Mucosa of gallbladder (tissue), 1 donor: ENCODE measurements around the gene CCDC169. TPM values are rescaled to one million over a fixed set of nuclear protein-coding genes. Genes with fewer than 3 reads are reported as not detected.
"Not testable (repeated sequence)": the region's sequence is repeated elsewhere in the genome, so short reads cannot be mapped to it uniquely, and the experiment has no call there.

Source experiments
- DNase-seq: peaks from one replicate; pipeline ENCODE4 v3.0.0-alpha.2; 2020; ENCODE audit warnings: low spot score
- total RNA-seq: library from RNA; stranded (reverse); gene quantifications from one replicate; pipeline ENCODE4 v1.2.1, GENCODE V29; 2021
- donor health status: DM: no; HTN: no; CAD: no.

The CCDC169 gene
- total RNA-seq, 1 donor from 2014 or later = 2.0 TPM

GRCh38 chr13:36313047-36313969, 15.7 kb upstream of the CCDC169 start:
- DNase-seq = no peak

DNA sequence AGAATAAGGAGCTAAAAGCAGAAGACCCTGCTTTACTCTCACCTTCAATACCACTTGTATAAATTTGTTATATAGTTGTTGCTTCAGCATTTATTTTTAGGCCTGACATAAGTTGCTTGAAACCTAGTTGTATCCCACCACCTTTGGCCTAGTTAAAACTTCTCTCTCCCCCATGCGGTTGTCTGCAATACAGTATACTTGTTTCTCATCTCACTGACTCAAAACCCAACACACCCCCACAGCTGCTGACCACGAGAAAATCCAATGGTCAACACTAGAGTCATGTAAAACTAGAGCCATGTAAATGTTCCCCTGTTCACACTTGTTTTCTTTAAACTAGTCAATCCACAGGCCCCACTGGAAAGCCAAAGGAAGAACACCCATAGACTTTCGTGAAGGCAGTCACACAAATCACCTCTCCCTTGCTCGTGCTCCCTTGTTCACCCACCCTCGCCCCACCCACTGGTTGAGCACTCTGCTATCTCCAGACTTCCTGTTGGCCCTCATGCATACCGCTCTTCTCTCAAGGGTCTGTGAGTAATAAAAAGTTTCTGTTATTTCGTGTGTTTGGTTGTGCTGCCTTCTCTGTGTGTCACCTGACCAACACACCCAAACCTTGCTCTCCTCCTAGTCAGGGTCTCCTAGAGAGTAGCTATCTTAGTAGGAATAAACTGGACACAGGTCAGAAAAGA, 12.9 kb upstream of the CCDC169 start:
- no peak for DNase-seq

DNA sequence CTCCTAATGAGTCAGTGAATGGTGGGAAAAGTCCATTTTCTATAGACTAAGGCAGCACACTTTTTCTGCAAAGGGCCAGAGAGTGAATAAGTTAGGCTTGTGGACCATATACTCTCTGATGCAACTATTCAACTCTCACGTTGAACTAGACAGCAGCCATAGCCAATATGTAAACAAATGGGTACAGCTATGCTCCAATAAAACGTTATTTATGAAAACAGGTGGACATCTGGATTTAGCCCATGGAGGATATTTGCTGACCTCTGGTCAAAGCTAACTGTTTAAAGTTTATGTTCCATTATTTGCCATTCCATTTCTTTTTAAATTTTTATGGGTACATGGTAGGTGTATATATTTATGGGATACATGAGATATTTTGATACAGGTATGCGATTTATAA, 4.7 kb upstream of the CCDC169 start:
- DNase-seq = no peak

DNA sequence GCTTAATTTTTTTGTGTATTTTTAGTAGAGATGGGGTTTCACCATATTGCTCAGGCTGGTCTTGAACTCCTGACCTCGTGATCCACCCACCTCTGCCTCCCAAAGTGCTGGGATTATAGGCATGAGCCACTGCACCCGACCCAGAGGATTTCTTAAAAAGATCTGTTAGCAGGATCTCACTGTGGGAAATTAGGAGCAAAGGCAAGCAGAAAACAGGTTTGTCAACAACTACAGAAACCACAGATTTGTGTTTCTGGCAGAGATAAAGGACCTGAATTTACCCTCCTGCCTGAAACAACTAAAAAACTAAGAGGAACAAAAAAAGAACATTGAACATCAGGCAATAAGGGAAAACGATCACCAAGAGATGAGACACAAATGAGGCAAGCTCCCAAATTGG, 1.9 kb upstream of the CCDC169 start:
- DNase-seq = not testable (repeated sequence)

DNA sequence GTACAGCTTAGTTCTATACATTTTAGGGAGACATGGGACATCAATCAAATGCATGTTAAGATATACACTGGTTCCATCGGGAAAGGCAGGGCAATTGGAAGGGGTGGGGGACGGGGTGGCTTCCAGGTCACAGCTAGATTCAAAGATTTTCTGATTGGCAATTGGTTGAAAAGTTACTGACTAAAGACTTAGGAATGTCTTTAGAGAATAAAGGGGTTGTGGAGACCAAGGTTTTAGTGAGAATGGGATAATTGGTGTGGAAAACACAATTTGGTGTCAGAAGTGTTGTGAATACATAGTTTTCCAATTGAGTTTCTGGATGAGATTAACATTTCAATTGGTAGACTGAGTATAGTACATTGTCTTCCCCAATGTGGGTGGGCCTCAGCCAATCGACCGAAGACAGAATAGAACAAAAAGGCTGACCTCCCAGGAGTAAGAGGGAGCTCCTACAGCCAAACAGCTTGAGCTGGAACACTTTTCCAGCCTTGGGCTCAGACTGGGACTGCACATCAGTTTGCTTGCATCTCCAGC, 988 bp upstream of the CCDC169 start:
- DNase-seq = no peak

DNA sequence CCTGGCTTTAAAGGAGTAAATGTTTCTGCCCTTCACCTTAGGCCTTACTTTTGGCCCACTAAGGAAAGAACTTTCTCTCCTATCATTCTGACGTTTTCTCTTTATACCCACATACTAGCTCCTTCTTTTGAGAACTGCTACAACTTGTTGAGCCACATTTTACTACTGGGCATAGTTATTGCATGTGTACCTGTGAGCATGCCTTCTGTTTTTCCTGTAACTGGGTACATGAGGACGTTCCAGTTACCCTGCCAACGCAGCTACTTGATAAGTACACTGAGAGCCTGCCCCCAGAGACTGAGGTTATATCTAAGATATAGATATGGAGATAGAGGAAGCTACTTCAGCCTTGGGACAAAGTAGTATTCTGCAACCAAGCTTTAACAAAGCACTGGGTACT, 3.5 kb downstream of the CCDC169 start:
- no peak for DNase-seq

DNA sequence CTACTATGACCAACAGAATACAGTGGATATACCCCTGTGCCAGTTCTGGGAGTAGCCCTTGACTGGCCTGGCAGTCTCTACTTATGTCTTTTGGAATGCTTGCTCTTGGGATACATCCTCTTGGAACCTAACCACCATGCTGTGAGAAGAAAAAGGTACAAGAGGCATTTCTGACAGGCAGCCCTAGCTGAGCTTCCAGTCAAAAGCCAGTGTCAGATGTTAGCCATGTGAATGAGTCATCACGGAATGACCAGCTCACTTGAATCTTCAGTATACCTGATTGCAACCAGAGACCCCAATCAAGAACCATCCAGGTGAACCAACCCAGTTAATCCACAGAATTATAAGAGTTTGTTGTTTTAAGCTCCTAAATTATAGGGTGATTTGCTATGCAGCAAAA, 4.1 kb downstream of the CCDC169 start:
- DNase-seq = no peak

GRCh38 chr13:36288794-36289391, 8.7 kb downstream of the CCDC169 start:
- DNase-seq = no peak

- no peak for DNase-seq
Measured at GRCh38 chr13:36286006-36286405, 11.6 kb downstream of the CCDC169 start.

DNA sequence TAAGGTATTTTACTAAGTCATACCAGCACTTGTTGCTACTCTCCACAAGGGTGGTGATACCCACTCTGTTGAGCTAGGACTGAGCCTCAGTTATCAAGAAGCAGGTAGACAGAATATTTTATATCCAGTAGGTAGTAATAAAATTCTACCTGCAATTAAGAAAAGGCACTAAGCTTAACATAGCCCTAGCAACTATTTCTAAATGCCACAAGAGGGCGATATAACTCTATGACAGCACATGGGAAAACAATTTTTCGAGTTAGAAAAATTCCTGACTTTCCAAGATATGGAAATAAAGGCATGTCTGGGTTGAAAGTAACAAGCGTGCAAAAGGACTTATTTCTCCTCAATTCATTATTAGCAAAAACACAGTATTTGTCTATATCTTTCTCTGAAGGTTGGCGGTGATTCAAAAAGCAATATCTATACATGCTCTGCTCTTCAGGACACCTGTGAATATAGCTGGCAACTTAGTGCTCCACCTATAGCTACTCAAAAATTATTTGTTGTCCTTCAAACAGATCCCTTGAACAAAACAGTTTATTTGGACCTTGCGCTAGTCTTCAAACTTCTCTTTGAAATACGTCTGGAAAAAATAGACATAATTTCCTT, 14.7 kb downstream of the CCDC169 start:
- no peak for DNase-seq

DNA sequence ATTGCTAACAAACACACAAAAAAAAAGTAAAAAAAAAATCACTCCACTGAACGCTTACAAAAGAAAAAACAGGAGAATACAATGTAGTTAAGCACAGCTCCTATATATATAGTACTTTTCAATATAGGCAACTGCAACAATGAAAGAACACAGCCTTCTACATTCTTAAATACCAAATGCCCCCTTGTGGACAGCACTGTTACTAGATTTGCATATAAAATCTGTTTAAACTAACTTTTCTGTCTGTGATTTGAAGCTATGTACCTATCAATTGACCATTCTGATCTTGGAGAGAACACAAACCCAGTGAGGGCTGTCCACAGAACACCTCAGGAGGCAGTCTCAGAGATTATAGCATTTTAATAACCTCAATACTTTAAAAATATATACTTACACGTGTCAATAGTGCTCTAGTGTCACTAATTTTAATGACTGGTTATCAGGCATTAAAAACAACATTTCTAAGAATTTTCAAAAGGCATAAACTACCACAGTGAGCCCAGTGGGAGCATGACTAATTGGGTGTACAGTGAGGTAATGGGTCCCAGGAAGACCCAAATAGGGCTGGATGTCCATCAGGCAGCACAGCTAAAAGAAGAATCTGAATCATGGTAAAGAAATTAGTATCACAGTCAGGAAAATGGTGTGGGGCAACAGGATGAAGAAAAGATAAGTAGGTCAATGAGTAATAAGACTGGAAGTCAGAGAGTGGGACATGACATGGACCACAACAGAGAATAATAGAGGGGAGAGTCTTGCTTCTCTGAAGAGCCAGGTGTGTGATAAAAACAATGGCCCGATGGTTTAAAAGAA, 22.2 kb downstream of the CCDC169 start:
- no peak for DNase-seq

- no peak for DNase-seq
Measured at GRCh38 chr13:36273431-36273830, 24.2 kb downstream of the CCDC169 start.

GRCh38 chr13:36261976-36262375, 35.6 kb downstream of the CCDC169 start:
- no peak for DNase-seq

GRCh38 chr13:36261011-36261410, 36.6 kb downstream of the CCDC169 start:
- no peak for DNase-seq

DNA sequence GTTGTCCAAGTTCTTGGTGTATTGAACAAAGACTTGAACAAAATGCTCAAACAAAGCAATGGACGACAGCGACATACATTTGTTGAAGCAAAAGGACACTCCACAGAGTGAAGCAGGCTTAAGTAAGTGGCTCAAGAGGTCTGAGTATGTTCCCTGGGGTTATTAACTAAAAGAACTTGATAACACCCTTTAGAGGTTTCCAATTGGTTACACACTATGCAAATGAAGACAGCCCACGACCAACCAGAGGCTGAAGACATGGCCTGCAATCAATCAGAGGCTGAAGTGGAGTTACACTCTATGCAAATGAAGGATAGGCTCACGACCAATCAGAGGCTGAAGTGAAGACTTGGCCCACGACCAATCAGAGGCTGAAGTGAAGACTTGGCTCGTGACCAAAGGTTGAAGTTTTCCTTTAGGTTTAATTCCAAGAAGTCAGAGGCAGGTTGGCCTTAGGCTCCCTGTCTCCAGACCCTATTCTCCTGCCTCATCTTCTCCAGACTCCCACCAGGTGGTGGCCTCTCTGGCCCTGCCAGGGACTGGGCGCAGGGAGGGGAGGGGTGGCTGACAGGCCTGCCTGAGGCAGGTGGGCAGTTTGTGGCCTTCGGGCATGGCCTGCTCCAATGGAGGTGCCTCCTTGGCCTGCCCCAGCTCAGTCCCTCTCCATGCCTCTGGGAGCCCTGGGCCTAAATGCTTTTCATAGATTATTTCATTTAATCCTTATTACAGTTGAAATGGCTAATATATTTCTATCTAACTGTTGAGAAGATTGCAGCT, 38.1 kb downstream of the CCDC169 start:
- no peak for DNase-seq

- DNase-seq = no peak
Measured at GRCh38 chr13:36258831-36259230, 38.8 kb downstream of the CCDC169 start.

DNA sequence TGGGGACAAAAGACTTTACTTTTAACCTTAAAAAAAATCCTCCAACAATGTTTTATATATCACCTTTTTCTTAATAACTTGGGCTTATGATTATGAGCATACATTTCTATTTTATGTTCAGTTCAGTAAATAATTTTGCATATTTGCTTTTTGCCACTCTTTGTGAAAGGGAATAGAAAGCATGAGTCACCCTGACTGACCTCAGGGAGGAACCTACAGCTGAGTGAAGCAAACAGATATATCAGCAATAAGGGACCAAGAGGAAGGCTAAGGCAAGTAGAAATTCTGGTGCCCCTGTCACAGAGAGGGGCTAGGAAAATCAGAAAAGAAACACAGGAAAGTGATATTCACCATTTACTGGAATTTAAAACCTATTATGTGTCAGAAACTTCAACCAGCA, 46.1 kb downstream of the CCDC169 start:
- DNase-seq = no peak

GRCh38 chr13:36251017-36251416, 46.6 kb downstream of the CCDC169 start:
- no peak for DNase-seq

- DNase-seq = no peak
Measured at GRCh38 chr13:36248700-36249099, 48.9 kb downstream of the CCDC169 start.

DNA sequence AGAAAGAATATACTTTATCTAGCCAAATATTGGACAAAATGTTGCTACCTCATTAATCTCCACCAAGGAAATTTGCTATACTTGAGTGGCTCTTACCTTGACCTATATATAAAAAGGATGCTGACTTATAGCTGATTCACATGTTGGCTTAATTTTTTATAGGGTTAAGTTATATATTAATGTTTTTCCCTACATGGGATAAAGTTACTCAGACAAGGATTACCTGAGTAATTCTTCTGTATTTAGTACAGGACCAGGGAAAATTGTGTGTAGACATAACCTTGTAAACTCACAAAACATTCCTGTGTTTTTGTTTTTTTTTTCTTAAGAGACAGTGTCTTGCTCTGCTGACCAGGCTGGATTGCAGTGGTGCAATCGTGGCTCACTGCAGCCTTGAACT, 52.6 kb downstream of the CCDC169 start:
- DNase-seq = no peak
